Cerebellar cortex (tissue), 1 donor: ENCODE measurements around the gene DDA1.
A peak's percentile ranks its signal among the peaks of the same experiment; 100 is the strongest.

Source experiments
- DNase-seq: peaks from one replicate; pipeline ENCODE4 v3.0.0-alpha.2; 2015; ENCODE audit warnings: low spot score

Gene DDA1

GRCh38 chr19:17330262-17331044 lies 21.1 kb downstream of the DDA1 start:
- no peak for DNase-seq

- no peak for DNase-seq
Measured at GRCh38 chr19:17331045-17331558, 21.7 kb downstream of the DDA1 start.

GRCh38 chr19:17332360-17332676 lies 23.0 kb downstream of the DDA1 start:
- no peak for DNase-seq

GRCh38 chr19:17332677-17333581 lies 23.6 kb downstream of the DDA1 start:
- peak; percentile 79 for DNase-seq

GRCh38 chr19:17333611-17334413 lies 24.4 kb downstream of the DDA1 start:
- DNase-seq = peak; percentile 39

- peak; percentile 98 for DNase-seq
Measured at GRCh38 chr19:17334414-17335409, 25.3 kb downstream of the DDA1 start, which contains the start of gene ANO8. ANO8 (minus strand) TSS chr19:17334855; CDS start chr19:17334670, 185 bp downstream.

GRCh38 chr19:17335575-17335974 lies 26.2 kb downstream of the DDA1 start:
- no peak for DNase-seq

- peak; percentile 100 for DNase-seq
Measured at GRCh38 chr19:17336872-17337674, 27.7 kb downstream of the DDA1 start, which contains the start of gene GTPBP3. GTPBP3 (plus strand) TSS chr19:17337553; CDS start chr19:17337612, 59 bp downstream.

GRCh38 chr19:17337675-17338432 lies 28.5 kb downstream of the DDA1 start:
- peak; percentile 25 for DNase-seq

GRCh38 chr19:17338433-17339078 lies 29.2 kb downstream of the DDA1 start:
- DNase-seq = no peak

- DNase-seq = peak; percentile 23
Measured at GRCh38 chr19:17339088-17339741, 29.9 kb downstream of the DDA1 start.

GRCh38 chr19:17340302-17340870 lies 31.0 kb downstream of the DDA1 start:
- DNase-seq = peak; percentile 67

- peak; percentile 13 for DNase-seq
Measured at GRCh38 chr19:17340871-17341357, 31.6 kb downstream of the DDA1 start.

GRCh38 chr19:17341386-17341785 lies 32.0 kb downstream of the DDA1 start:
- no peak for DNase-seq

- no peak for DNase-seq
Measured at GRCh38 chr19:17341845-17342244, 32.5 kb downstream of the DDA1 start.

GRCh38 chr19:17346109-17346671 lies 36.8 kb downstream of the DDA1 start:
- peak; percentile 63 for DNase-seq

- no peak for DNase-seq
Measured at GRCh38 chr19:17347361-17347760, 38.0 kb downstream of the DDA1 start.
